Activated naive CD4-positive, alpha-beta T cell treated with anti-CD3 and anti-CD28 coated beads, Interleukin-2, amount 50 U/mL, for 24 hours (primary cell): Measurements from ENCODE around the gene RAB36.
"Not testable (repeated sequence)": the region's sequence is repeated elsewhere in the genome, so short reads cannot be mapped to it uniquely, and the experiment has no call there.

Experiments used
- H3K27ac Mint-ChIP-seq: one replicate; pipeline ENCODE4 v1.8.0; 2021; ENCODE audit warnings: mild to moderate bottlenecking, mixed read lengths
- H3K27me3 Mint-ChIP-seq: one replicate; pipeline ENCODE4 v1.8.0; 2021; ENCODE audit warnings: mixed read lengths
- H3K36me3 Mint-ChIP-seq: one replicate; pipeline ENCODE4 v1.8.0; 2021; ENCODE audit warnings: mixed read lengths
- H3K4me1 Mint-ChIP-seq: one replicate; pipeline ENCODE4 v1.8.0; 2021; ENCODE audit warnings: mixed read lengths
- H3K4me3 Mint-ChIP-seq: one replicate; pipeline ENCODE4 v1.8.0; 2021; ENCODE audit warnings: mild to moderate bottlenecking, mixed read lengths
- H3K9me3 Mint-ChIP-seq: one replicate; pipeline ENCODE4 v1.8.0; 2021; ENCODE audit warnings: mixed read lengths

RAB36 gene

GRCh38 chr22:23124611-23125511 is 20.4 kb upstream of the RAB36 start:
- Mint-ChIP-seq H3K4me3 (no peak overlapping the region), H3K27ac (no peak overlapping the region), H3K36me3 (no peaks in the 10 kb centered on the region), H3K27me3 (no peaks in the 10 kb centered on the region), H3K9me3 (no peaks in the 10 kb centered on the region), H3K4me1 (peaks cover 12% of the 10 kb centered on the region)

- no peaks in the 10 kb centered on the region for H3K27me3 Mint-ChIP-seq
- H3K9me3 Mint-ChIP-seq, result no peaks in the 10 kb centered on the region
- H3K4me1 Mint-ChIP-seq, result peaks cover 7% of the 10 kb centered on the region
- no peaks in the 10 kb centered on the region for H3K36me3 Mint-ChIP-seq
- no peak overlapping the region for H3K4me3 Mint-ChIP-seq
- H3K27ac Mint-ChIP-seq, result no peak overlapping the region
Observed at GRCh38 chr22:23125512-23126103, 19.7 kb upstream of the RAB36 start.

GRCh38 chr22:23126165-23127054 is 18.9 kb upstream of the RAB36 start:
- no peaks in the 10 kb centered on the region for H3K9me3 Mint-ChIP-seq
- H3K27ac Mint-ChIP-seq, result no peak overlapping the region
- no peak overlapping the region for H3K4me3 Mint-ChIP-seq
- peaks cover 5% of the 10 kb centered on the region for H3K4me1 Mint-ChIP-seq
- H3K27me3 Mint-ChIP-seq, result no peaks in the 10 kb centered on the region
- no peaks in the 10 kb centered on the region for H3K36me3 Mint-ChIP-seq

GRCh38 chr22:23127055-23127756 is 18.1 kb upstream of the RAB36 start:
- no peaks in the 10 kb centered on the region for H3K9me3 Mint-ChIP-seq
- no peak overlapping the region for H3K4me3 Mint-ChIP-seq
- H3K27ac Mint-ChIP-seq, result no peak overlapping the region
- H3K27me3 Mint-ChIP-seq, result no peaks in the 10 kb centered on the region
- H3K36me3 Mint-ChIP-seq, result no peaks in the 10 kb centered on the region
- peaks cover 5% of the 10 kb centered on the region for H3K4me1 Mint-ChIP-seq

- Mint-ChIP-seq H3K27me3 (no peaks in the 10 kb centered on the region), H3K27ac (no peak overlapping the region), H3K4me1 (peaks cover 5% of the 10 kb centered on the region), H3K9me3 (no peaks in the 10 kb centered on the region), H3K36me3 (no peaks in the 10 kb centered on the region), H3K4me3 (no peak overlapping the region)
Observed at GRCh38 chr22:23127788-23128187, 17.5 kb upstream of the RAB36 start.

- Mint-ChIP-seq H3K27me3 (no peaks in the 10 kb centered on the region), H3K36me3 (no peaks in the 10 kb centered on the region), H3K4me1 (peaks cover 5% of the 10 kb centered on the region), H3K4me3 (no peak overlapping the region), H3K27ac (no peak overlapping the region), H3K9me3 (no peaks in the 10 kb centered on the region)
Observed at GRCh38 chr22:23128269-23129108, 16.8 kb upstream of the RAB36 start.

GRCh38 chr22:23129149-23129548 is 16.1 kb upstream of the RAB36 start:
- Mint-ChIP-seq H3K4me3 (no peak overlapping the region), H3K9me3 (no peaks in the 10 kb centered on the region), H3K27ac (no peak overlapping the region), H3K4me1 (peaks cover 5% of the 10 kb centered on the region), H3K36me3 (no peaks in the 10 kb centered on the region), H3K27me3 (no peaks in the 10 kb centered on the region)

- Mint-ChIP-seq H3K27me3 (no peaks in the 10 kb centered on the region), H3K9me3 (no peaks in the 10 kb centered on the region), H3K4me3 (no peak overlapping the region), H3K36me3 (no peaks in the 10 kb centered on the region), H3K27ac (no peak overlapping the region), H3K4me1 (peaks cover 5% of the 10 kb centered on the region)
Observed at GRCh38 chr22:23130697-23131096, 14.6 kb upstream of the RAB36 start.

GRCh38 chr22:23131931-23132330 is 13.3 kb upstream of the RAB36 start:
- no peak overlapping the region for H3K4me3 Mint-ChIP-seq
- H3K27me3 Mint-ChIP-seq, result no peaks in the 10 kb centered on the region
- peaks cover 9% of the 10 kb centered on the region for H3K4me1 Mint-ChIP-seq
- no peaks in the 10 kb centered on the region for H3K36me3 Mint-ChIP-seq
- no peaks in the 10 kb centered on the region for H3K9me3 Mint-ChIP-seq
- no peak overlapping the region for H3K27ac Mint-ChIP-seq

- H3K27me3 Mint-ChIP-seq, result no peaks in the 10 kb centered on the region
- no peaks in the 10 kb centered on the region for H3K36me3 Mint-ChIP-seq
- H3K4me3 Mint-ChIP-seq, result no peak overlapping the region
- H3K9me3 Mint-ChIP-seq, result no peaks in the 10 kb centered on the region
- H3K4me1 Mint-ChIP-seq, result peaks cover 15% of the 10 kb centered on the region
- H3K27ac Mint-ChIP-seq, result no peak overlapping the region
Observed at GRCh38 chr22:23132376-23133091, 12.7 kb upstream of the RAB36 start.

GRCh38 chr22:23133922-23134321 is 11.4 kb upstream of the RAB36 start:
- Mint-ChIP-seq H3K36me3 (no peaks in the 10 kb centered on the region), H3K27me3 (no peaks in the 10 kb centered on the region), H3K27ac (no peak overlapping the region), H3K4me3 (no peak overlapping the region), H3K4me1 (peaks cover 24% of the 10 kb centered on the region), H3K9me3 (no peaks in the 10 kb centered on the region)

- H3K4me3 Mint-ChIP-seq, result not testable (repeated sequence)
Observed at GRCh38 chr22:23136991-23137390, 8.3 kb upstream of the RAB36 start.

GRCh38 chr22:23137468-23137867 is 7.8 kb upstream of the RAB36 start:
- H3K36me3 Mint-ChIP-seq, result no peaks in the 10 kb centered on the region
- no peak overlapping the region for H3K4me3 Mint-ChIP-seq
- H3K27ac Mint-ChIP-seq, result peak overlapping the region; percentile 91
- peaks cover 49% of the 10 kb centered on the region for H3K4me1 Mint-ChIP-seq
- no peaks in the 10 kb centered on the region for H3K27me3 Mint-ChIP-seq
- no peaks in the 10 kb centered on the region for H3K9me3 Mint-ChIP-seq

More at GRCh38 chr22:23136991-23137390, 8.3 kb upstream of the RAB36 start:
- H3K36me3 Mint-ChIP-seq, H3K27me3 Mint-ChIP-seq, H3K9me3 Mint-ChIP-seq: not testable (repeated sequence)
- Mint-ChIP-seq H3K27ac (peak overlapping the region; percentile 41), H3K4me1 (peaks cover 45% of the 10 kb centered on the region)
